ENCODE results near the gene TNNT2.

DNA sequence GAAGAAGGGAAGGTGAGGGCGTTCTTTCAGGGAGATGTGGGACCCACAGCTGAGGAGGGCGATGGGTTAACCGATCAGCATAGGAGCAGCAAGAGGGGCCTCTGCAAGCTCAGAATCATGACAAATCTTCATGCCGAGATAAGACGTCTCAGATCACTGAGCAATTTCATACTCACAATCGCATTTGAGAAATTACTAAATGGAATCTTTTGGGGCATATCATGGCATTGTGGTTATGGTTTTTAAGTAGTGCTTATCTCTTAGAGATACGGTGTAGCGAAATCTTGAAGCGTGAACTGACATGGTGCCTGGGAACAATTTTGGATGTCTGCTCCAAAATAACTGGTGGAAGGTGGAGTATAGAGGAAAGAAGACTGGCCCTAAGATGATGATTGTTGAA, 6.2 kb downstream of the TNNT2 start:
- TF ChIP-seq, protein P1, sequence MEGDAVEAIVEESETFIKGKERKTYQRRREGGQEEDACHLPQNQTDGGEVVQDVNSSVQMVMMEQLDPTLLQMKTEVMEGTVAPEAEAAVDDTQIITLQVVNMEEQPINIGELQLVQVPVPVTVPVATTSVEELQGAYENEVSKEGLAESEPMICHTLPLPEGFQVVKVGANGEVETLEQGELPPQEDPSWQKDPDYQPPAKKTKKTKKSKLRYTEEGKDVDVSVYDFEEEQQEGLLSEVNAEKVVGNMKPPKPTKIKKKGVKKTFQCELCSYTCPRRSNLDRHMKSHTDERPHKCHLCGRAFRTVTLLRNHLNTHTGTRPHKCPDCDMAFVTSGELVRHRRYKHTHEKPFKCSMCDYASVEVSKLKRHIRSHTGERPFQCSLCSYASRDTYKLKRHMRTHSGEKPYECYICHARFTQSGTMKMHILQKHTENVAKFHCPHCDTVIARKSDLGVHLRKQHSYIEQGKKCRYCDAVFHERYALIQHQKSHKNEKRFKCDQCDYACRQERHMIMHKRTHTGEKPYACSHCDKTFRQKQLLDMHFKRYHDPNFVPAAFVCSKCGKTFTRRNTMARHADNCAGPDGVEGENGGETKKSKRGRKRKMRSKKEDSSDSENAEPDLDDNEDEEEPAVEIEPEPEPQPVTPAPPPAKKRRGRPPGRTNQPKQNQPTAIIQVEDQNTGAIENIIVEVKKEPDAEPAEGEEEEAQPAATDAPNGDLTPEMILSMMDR (conservative IDR thresholded peaks at IDR 0.05 in 1 of 2, IDR thresholded peaks at IDR 0.05 in 1 of 2; ENCODE audit: low read depth in 1 of 2, low read length in 2 of 2) = no peak
- TF ChIP-seq EZH2 (IDR thresholded peaks at IDR 0.05; ENCODE audit: low read length, missing control alignments) = no peak

All from fibroblast of lung (primary cell).